HepG2 (cell line): ENCODE data around the gene DLG2. TPM values are rescaled to one million over a fixed set of nuclear protein-coding genes. Genes with fewer than 3 reads are reported as not detected.

ENCODE experiments used
- ATAC-seq: fragments of 200-7000 bp; cut with Tn5 transposase; 3 replicates; pipeline ENCODE4 v1.9.1; 2020; ENCODE audit warnings: mild to moderate bottlenecking, moderate library complexity
- BruUV-seq: library from RNA; stranded (reverse); fragments of 400-500 nt; replicated peaks from 2 replicates; lab custom pipeline; 2021; lab: Mats Ljungman, UMichigan
- CTCF ChIA-PET: fragments of 300-600 bp; formaldehyde crosslinking; extraction: SDS; loops from one replicate; lab custom pipeline; 2021; ENCODE audit warnings: low total read pairs, inconsistent platforms, low intra/inter-chr PET ratio; lab: Yijun Ruan, JAX
- POLR2A ChIA-PET: fragments of 350-600 bp; sonication (Branson Sonifier 250); formaldehyde crosslinking; loops from one replicate; lab custom pipeline; 2020; ENCODE audit warnings: antibody characterized with exemption, inconsistent platforms; lab: Yijun Ruan, JAX
- DNase-seq: peaks from one replicate; pipeline ENCODE4 v3.0.0-alpha.2; 2015; ENCODE audit warnings: low spot score
- FAIRE-seq: peaks from 3 replicates; lab custom pipeline; 2011; peaks lifted over from hg19 to GRCh38; lab: Jason Lieb, UNC
- H2AFZ ChIP-seq: one replicate; pipeline ENCODE4 v1.6.1; 2011; ENCODE audit warnings: low read length, inconsistent platforms
- H3K27ac ChIP-seq: fragments of 300-600 bp; 3 replicates; pipeline ENCODE4 v1.8.0; 2011; ENCODE audit warnings: mixed run types, mild to moderate bottlenecking, mixed read lengths, low read length, inconsistent platforms; ENCODE audit not compliant: insufficient read depth; ENCODE audit errors: extremely low read length
- H3K27me3 ChIP-seq, 2 experiments: fragments of 200-600 bp in 1 of 2; 2 replicates in 1 of 2; 3 replicates in 1 of 2; pipeline versions ENCODE4 v1.6.0 to v1.8.0; 2011; ENCODE audit warnings: low read length in 2 of 2, mild to moderate bottlenecking in 2 of 2, moderate library complexity in 2 of 2, inconsistent platforms in 1 of 2; ENCODE audit not compliant: insufficient read depth in 2 of 2, control insufficient read depth in 1 of 2
- H3K36me3 ChIP-seq, 2 experiments: fragments of 200-600 bp in 1 of 2; replicated peaks in 1 of 2; 2 replicates in 1 of 2; 3 replicates in 1 of 2; pipeline versions ENCODE4 v1.5.1 to v1.8.0; 2011; ENCODE audit warnings: low read length in 2 of 2, inconsistent platforms in 1 of 2; ENCODE audit not compliant: insufficient read depth in 2 of 2, control insufficient read depth in 1 of 2
- H3K4me1 ChIP-seq: 2 replicates; pipeline ENCODE4 v1.5.1; 2012; ENCODE audit warnings: low read length, inconsistent platforms; ENCODE audit not compliant: insufficient read depth
- H3K4me2 ChIP-seq: 2 replicates; pipeline ENCODE4 v1.6.0; 2011; ENCODE audit warnings: low read depth, low read length, inconsistent platforms
- H3K4me3 ChIP-seq, 3 experiments: fragments of 200-600 bp in 1 of 3; sonication (generic), shearing (Covaris generic) in 1 of 3; replicated peaks in 1 of 3; 2 replicates each; pipeline ENCODE4 v1.5.1; 2011 to 2016; ENCODE audit warnings: low read length in 3 of 3, inconsistent platforms in 2 of 3, low read depth in 2 of 3, mild to moderate bottlenecking in 2 of 3, control low read depth in 1 of 3, mixed read lengths in 1 of 3; ENCODE audit not compliant: insufficient read depth in 1 of 3
- H3K79me2 ChIP-seq: one replicate; pipeline ENCODE4 v1.6.1; 2011; ENCODE audit warnings: low read length, inconsistent platforms; ENCODE audit not compliant: insufficient read depth
- H3K9ac ChIP-seq: 2 replicates; pipeline ENCODE4 v1.6.0; 2011; ENCODE audit warnings: mild to moderate bottlenecking, low read depth, low read length, inconsistent platforms; ENCODE audit not compliant: insufficient read depth
- H3K9me3 ChIP-seq: 2 replicates; pipeline ENCODE4 v1.5.1; 2012; ENCODE audit warnings: mild to moderate bottlenecking, low read length
- H4K20me1 ChIP-seq: 2 replicates; pipeline ENCODE4 v1.6.0; 2011; ENCODE audit warnings: inconsistent platforms, mild to moderate bottlenecking, low read length, moderate library complexity; ENCODE audit not compliant: insufficient read depth
- ELF3 ChIP-seq: IDR thresholded peaks from 2 replicates; pipeline ENCODE4 v1.6.1; 2016; ENCODE audit warnings: missing genetic modification reagents, missing compliant biosample characterization
- ERF ChIP-seq: IDR thresholded peaks from 2 replicates; pipeline ENCODE4 v1.6.1; 2018; ENCODE audit warnings: missing biosample characterization, missing genetic modification reagents
- GPN1 ChIP-seq: sonication (generic); formaldehyde crosslinking; IDR thresholded peaks from 2 replicates; pipeline ENCODE4 v1.5.1; 2020; ENCODE audit warnings: missing genetic modification reagents, borderline replicate concordance
- KDM2A ChIP-seq: sonication (generic); formaldehyde crosslinking; IDR thresholded peaks from 2 replicates; pipeline ENCODE4 v1.4.0; 2020; ENCODE audit warnings: low read depth, missing genetic modification reagents, borderline replicate concordance
- KLF9 ChIP-seq: IDR thresholded peaks from 2 replicates; pipeline ENCODE4 v1.6.1; 2016; ENCODE audit warnings: low read depth
- MEIS2 ChIP-seq: sonication (generic); formaldehyde crosslinking; IDR thresholded peaks from 2 replicates; pipeline ENCODE4 v1.9.0; 2021; ENCODE audit warnings: mild to moderate bottlenecking, missing genetic modification reagents
- NRL ChIP-seq: sonication (generic); formaldehyde crosslinking; IDR thresholded peaks from 2 replicates; pipeline ENCODE4 v1.5.0; 2020; ENCODE audit warnings: missing genetic modification reagents, mild to moderate bottlenecking, moderate library complexity, borderline replicate concordance
- PHB2 ChIP-seq: fragments of 450-650 bp; IDR thresholded peaks from 2 replicates; pipeline ENCODE4 v1.6.1; 2018; ENCODE audit not compliant: partially characterized antibody
- RBM22 ChIP-seq: fragments of 200-400 bp; formaldehyde crosslinking; optimal IDR thresholded peaks from 2 replicates; pipeline ENCODE3; 2017; ENCODE audit warnings: mild to moderate bottlenecking, low read length, moderate library complexity
- RCOR2 ChIP-seq: IDR thresholded peaks from 2 replicates; pipeline ENCODE4 v1.6.1; 2016; ENCODE audit warnings: missing biosample characterization, missing genetic modification reagents
- RELA ChIP-seq: sonication (generic); formaldehyde crosslinking; IDR thresholded peaks from 2 replicates; pipeline ENCODE4 v1.4.0; 2020; ENCODE audit warnings: missing genetic modification reagents
- ZFP1 ChIP-seq: IDR thresholded peaks from 2 replicates; pipeline ENCODE4 v1.6.1; 2016
- ZNF10 ChIP-seq: sonication (generic); formaldehyde crosslinking; IDR thresholded peaks from 2 replicates; pipeline ENCODE4 v1.4.0; 2020; ENCODE audit warnings: mild to moderate bottlenecking, low read depth, missing genetic modification reagents, borderline replicate concordance
- ZNF543 ChIP-seq: sonication (generic); formaldehyde crosslinking; IDR thresholded peaks from 2 replicates; pipeline ENCODE4 v1.4.0; 2020; ENCODE audit warnings: mild to moderate bottlenecking, missing genetic modification reagents
- ZNF556 ChIP-seq: sonication (generic); formaldehyde crosslinking; IDR thresholded peaks from 2 replicates; pipeline ENCODE4 v1.4.0; 2020; ENCODE audit warnings: mild to moderate bottlenecking, missing genetic modification reagents, borderline replicate concordance
- ZNF776 ChIP-seq: sonication (generic); formaldehyde crosslinking; IDR thresholded peaks from 2 replicates; pipeline ENCODE4 v1.4.0; 2020; ENCODE audit warnings: mild to moderate bottlenecking, missing genetic modification reagents
- WGBS: methylation state at CpG from one replicate; pipeline ENCODE4 v1.1.6; 2017; ENCODE audit warnings: low lambda C conversion rate; 5-methylcytosine and 5-hydroxymethylcytosine counted together
- in situ Hi-C: cut with HindIII; loops from 2 replicates; pipeline ENCODE4 v1.10.0; 2017; ENCODE audit warnings: low pct_unique_long_range_greater_than_20kb; ENCODE audit not compliant: extremely low pct_ligation_motif_present
- intact Hi-C: fragments of 100-400 bp; cut with micrococcal nuclease; formaldehyde crosslinking; loops from one replicate; pipeline ENCODE4 v1.10.0; 2022; ENCODE audit not compliant: unreplicated experiment
- polyA plus RNA-seq, 8 experiments: library from polyadenylated mRNA; depleted of rRNA in 3 of 8; stranded (reverse) in 7 of 8; unstranded in 1 of 8; fragments of >200 nt; fragmentation: Illumina TruSeq in 4 of 8; extraction: Trizol in 4 of 8; gene quantifications; 2 replicates each; pipeline versions ENCODE4 v1.2.1 to v1.2.3, GENCODE V29; 2011 to 2016; ENCODE audit warnings: low read depth in 4 of 8, missing spikeins in 1 of 8, mixed read lengths in 1 of 8; ENCODE audit not compliant: insufficient read depth in 1 of 8
- total RNA-seq, 5 experiments: library from RNA; depleted of rRNA; stranded (reverse); fragments of >200 nt; fragmentation: Illumina TruSeq; extraction: Trizol; gene quantifications; 2 replicates each; pipeline ENCODE4 v1.2.3, GENCODE V29; 2016; ENCODE audit warnings: low read depth in 1 of 5
- TF ChIP-seq, protein P1 (sequence below): sonication (generic); formaldehyde crosslinking; IDR thresholded peaks from 2 replicates; pipeline ENCODE4 v1.5.1; 2020; ENCODE audit warnings: missing genetic modification reagents, mild to moderate bottlenecking, borderline replicate concordance
- TF ChIP-seq, protein P2 (sequence below): sonication (generic); formaldehyde crosslinking; IDR thresholded peaks from 2 replicates; pipeline ENCODE4; 2020; ENCODE audit warnings: missing genetic modification reagents, mild to moderate bottlenecking, borderline replicate concordance
- TF ChIP-seq, protein P3 (sequence below): IDR thresholded peaks from 2 replicates; pipeline ENCODE4 v1.6.1; 2016; ENCODE audit warnings: low read depth
- TF ChIP-seq, protein P4 (sequence below): sonication (generic); formaldehyde crosslinking; IDR thresholded peaks from 2 replicates; pipeline ENCODE4 v1.4.0; 2020; ENCODE audit warnings: mild to moderate bottlenecking, missing genetic modification reagents

Gene DLG2
- total and polyA plus RNA-seq, 2 of the 13 experiments (the other 11 are each of a cell fraction or from before 2014, with no cell fraction given): 0.46 to 1.0 TPM

DNA sequence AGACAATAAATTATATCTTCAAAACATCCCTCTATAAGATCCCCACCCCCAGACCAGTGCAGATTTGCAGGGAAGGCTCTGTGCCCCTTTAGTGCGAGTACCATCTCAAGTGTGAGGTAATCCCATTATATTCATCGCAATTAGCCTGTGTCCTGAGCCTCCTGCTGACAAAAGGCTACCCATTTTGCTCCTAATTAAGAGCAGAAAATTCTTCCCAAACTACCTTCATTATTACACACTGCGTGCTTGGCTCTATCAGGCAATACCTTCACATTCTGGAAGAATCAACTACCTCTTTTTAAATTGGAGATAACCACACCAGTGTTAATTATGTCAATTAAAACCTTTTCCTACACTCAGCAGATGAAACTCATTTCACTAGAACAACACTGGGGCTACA is 1207.5 kb downstream of the DLG2 start (continued):
- TF ChIP-seq, protein P1, sequence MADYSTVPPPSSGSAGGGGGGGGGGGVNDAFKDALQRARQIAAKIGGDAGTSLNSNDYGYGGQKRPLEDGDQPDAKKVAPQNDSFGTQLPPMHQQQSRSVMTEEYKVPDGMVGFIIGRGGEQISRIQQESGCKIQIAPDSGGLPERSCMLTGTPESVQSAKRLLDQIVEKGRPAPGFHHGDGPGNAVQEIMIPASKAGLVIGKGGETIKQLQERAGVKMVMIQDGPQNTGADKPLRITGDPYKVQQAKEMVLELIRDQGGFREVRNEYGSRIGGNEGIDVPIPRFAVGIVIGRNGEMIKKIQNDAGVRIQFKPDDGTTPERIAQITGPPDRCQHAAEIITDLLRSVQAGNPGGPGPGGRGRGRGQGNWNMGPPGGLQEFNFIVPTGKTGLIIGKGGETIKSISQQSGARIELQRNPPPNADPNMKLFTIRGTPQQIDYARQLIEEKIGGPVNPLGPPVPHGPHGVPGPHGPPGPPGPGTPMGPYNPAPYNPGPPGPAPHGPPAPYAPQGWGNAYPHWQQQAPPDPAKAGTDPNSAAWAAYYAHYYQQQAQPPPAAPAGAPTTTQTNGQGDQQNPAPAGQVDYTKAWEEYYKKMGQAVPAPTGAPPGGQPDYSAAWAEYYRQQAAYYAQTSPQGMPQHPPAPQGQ (CRISPR knock-in tag): no peak
- no peak for TF ChIP-seq RBM22
- no peak for TF ChIP-seq KDM2A (CRISPR knock-in tag)
- no peak for TF ChIP-seq ZNF10 (CRISPR knock-in tag)
- TF ChIP-seq ZNF776: no peak
- TF ChIP-seq, all 625 proteins: peak for 0

DNA sequence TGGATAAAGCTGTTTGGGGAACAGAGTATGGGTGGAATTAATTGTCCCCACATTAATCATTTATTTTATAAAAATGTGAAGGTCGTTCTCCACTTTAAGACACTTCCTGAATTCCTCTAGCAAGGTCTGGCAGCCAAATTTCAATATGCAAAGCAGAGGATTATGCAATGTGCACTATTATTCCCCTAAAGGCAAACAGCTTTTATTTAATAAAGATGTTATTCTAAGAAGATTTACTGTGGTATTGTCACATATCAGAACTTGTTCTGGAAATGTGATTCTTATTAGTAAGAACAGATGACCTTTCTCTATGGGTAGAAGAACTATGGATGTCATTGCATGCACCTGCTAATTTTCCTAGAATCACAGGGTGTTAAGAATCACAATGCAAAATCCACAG is 1212.2 kb downstream of the DLG2 start:
- no peaks in the 10 kb centered on the region for H3K27me3 ChIP-seq
- 0% methylated on average over 1 of the region's 1 CpG for WGBS
- FAIRE-seq (no peak), ATAC-seq (no peak), DNase-seq (no peak)
- intact Hi-C loops (no loop called here), in situ Hi-C loops (no loop called here)
- CTCF ChIA-PET: no interaction called here
- no peak overlapping the region for H3K4me3 ChIP-seq
- H3K9ac ChIP-seq: no peak overlapping the region
- no peak overlapping the region for H2AFZ ChIP-seq
- no peaks in the 10 kb centered on the region for H3K4me1 ChIP-seq
- H3K36me3 ChIP-seq: no peaks in the 10 kb centered on the region
- H3K27ac ChIP-seq: no peak overlapping the region
- POLR2A ChIA-PET: no interaction called here
- H3K9me3 ChIP-seq: no peaks in the 10 kb centered on the region
- no peaks in the 10 kb centered on the region for H3K79me2 ChIP-seq
- BruUV-seq: no TSS peak
- H4K20me1 ChIP-seq: no peaks in the 10 kb centered on the region
- H3K4me2 ChIP-seq: no peak overlapping the region
- TF ChIP-seq RCOR2: no peak
- TF ChIP-seq ZFP1 (CRISPR knock-in tag): no peak
- TF ChIP-seq RELA (CRISPR knock-in tag): no peak
- TF ChIP-seq ERF (CRISPR knock-in tag): no peak
- TF ChIP-seq KLF9 (CRISPR knock-in tag): no peak
- no peak for TF ChIP-seq ZNF543 (CRISPR knock-in tag)
- TF ChIP-seq GPN1: no peak
- TF ChIP-seq PHB2: no peak
- TF ChIP-seq ELF3 (CRISPR knock-in tag): no peak
- TF ChIP-seq, protein P2, sequence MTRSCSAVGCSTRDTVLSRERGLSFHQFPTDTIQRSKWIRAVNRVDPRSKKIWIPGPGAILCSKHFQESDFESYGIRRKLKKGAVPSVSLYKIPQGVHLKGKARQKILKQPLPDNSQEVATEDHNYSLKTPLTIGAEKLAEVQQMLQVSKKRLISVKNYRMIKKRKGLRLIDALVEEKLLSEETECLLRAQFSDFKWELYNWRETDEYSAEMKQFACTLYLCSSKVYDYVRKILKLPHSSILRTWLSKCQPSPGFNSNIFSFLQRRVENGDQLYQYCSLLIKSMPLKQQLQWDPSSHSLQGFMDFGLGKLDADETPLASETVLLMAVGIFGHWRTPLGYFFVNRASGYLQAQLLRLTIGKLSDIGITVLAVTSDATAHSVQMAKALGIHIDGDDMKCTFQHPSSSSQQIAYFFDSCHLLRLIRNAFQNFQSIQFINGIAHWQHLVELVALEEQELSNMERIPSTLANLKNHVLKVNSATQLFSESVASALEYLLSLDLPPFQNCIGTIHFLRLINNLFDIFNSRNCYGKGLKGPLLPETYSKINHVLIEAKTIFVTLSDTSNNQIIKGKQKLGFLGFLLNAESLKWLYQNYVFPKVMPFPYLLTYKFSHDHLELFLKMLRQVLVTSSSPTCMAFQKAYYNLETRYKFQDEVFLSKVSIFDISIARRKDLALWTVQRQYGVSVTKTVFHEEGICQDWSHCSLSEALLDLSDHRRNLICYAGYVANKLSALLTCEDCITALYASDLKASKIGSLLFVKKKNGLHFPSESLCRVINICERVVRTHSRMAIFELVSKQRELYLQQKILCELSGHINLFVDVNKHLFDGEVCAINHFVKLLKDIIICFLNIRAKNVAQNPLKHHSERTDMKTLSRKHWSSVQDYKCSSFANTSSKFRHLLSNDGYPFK (CRISPR knock-in tag): no peak
- TF ChIP-seq ZNF556: no peak
- TF ChIP-seq, protein P3, sequence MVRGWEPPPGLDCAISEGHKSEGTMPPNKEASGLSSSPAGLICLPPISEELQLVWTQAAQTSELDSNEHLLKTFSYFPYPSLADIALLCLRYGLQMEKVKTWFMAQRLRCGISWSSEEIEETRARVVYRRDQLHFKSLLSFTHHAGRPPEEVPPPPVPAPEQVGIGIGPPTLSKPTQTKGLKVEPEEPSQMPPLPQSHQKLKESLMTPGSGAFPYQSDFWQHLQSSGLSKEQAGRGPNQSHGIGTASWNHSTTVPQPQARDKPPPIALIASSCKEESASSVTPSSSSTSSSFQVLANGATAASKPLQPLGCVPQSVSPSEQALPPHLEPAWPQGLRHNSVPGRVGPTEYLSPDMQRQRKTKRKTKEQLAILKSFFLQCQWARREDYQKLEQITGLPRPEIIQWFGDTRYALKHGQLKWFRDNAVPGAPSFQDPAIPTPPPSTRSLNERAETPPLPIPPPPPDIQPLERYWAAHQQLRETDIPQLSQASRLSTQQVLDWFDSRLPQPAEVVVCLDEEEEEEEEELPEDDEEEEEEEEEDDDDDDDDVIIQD (CRISPR knock-in tag): no peak
- TF ChIP-seq NRL (CRISPR knock-in tag): no peak
- TF ChIP-seq MEIS2 (CRISPR knock-in tag): no peak
- TF ChIP-seq, protein P4, sequence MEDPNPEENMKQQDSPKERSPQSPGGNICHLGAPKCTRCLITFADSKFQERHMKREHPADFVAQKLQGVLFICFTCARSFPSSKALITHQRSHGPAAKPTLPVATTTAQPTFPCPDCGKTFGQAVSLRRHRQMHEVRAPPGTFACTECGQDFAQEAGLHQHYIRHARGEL (CRISPR knock-in tag): no peak
